ENCODE measurements around the gene COG7.

GRCh38 chr16:23362460-23363317 is 90.3 kb downstream of the COG7 start:
- TF ChIP-seq CTCF (IDR thresholded peaks at IDR 0.05 in 2 of 3, conservative IDR thresholded peaks at IDR 0.05 in 1 of 3; ENCODE audit: borderline replicate concordance in 1 of 3, insufficient read depth in 1 of 3, low read depth in 2 of 3, low read length in 2 of 3) (no peak), SP1 (IDR thresholded peaks at IDR 0.05; ENCODE audit: low read depth) (no peak), EZH2phosphoT487 (IDR thresholded peaks at IDR 0.05; ENCODE audit: borderline replicate concordance) (no peak)

Measured in HCT116 (cell line).